NCI-H345 treated with DMSO at 0.1 percent for 48 hours (cell line): ENCODE measurements around the gene NLRX1.
"Not testable (repeated sequence)": the region's sequence is repeated elsewhere in the genome, so short reads cannot be mapped to it uniquely, and the experiment has no call there.

Experiments used
- DNase-seq: peaks from one replicate; lab custom pipeline; 2025; ENCODE audit not compliant: unreplicated experiment; lab: John Stamatoyannopoulos, UW

NLRX1 gene

GRCh38 chr11:119154178-119154577, 14.3 kb upstream of the NLRX1 start:
- DNase-seq, result no peak

DNA sequence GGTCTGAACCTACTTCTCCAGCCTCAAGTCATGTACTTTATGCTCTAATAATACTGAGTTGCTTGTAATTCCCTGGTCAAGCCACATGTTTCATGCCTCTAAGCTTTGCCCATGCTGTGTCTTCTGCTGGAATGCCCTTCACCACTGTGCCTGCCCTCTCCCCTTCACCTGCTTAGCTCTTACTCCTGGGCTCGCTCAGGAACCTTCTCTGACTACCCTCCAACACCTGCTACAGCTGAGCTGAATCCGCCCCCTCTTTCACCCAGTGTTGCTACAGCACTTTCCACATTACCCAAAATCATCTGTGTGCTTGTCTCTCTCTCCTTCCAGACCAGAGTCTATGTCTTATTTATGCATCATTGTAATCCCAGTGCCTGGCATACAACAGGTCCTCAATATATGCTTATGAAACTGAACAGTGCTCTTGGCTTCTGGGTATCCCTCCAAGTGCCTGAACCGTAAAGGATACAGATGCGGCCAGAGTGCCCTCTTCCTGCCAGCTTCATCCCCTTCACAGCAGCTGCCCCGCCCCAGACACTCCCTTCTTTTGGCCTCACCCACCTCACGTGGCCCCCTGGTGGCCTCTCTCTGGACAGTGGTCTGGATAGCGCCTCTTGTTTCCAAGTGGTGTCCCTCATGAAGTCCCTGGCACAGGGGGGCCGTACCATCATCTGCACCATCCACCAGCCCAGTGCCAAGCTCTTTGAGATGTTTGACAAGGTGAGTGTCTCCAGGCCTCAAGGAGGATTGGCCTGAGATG, 12.6 kb upstream of the NLRX1 start:
- DNase-seq, result no peak

- no peak for DNase-seq
Measured at GRCh38 chr11:119156496-119156895, 12.0 kb upstream of the NLRX1 start.

GRCh38 chr11:119157063-119157462, 11.5 kb upstream of the NLRX1 start:
- no peak for DNase-seq

DNA sequence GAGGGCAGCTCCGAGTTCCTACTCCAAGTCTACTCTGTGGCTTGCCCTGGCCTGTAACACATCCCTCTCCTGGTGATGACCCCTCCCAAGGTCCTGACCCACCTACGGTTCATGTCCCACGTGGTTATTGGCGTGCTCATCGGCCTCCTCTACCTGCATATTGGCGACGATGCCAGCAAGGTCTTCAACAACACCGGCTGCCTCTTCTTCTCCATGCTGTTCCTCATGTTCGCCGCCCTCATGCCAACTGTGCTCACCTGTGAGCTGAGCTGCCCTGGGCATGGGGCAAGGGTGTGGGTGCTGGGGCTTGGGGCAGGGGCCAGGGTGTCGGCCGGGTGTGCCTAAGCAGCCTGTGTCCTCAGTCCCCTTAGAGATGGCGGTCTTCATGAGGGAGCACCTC, 10.1 kb upstream of the NLRX1 start:
- no peak for DNase-seq

- DNase-seq, result no peak
Measured at GRCh38 chr11:119160151-119160550, 8.4 kb upstream of the NLRX1 start.

- no peak for DNase-seq
Measured at GRCh38 chr11:119161871-119162270, 6.7 kb upstream of the NLRX1 start.

- no peak for DNase-seq
Measured at GRCh38 chr11:119166368-119167076, 2.0 kb upstream of the NLRX1 start.

DNA sequence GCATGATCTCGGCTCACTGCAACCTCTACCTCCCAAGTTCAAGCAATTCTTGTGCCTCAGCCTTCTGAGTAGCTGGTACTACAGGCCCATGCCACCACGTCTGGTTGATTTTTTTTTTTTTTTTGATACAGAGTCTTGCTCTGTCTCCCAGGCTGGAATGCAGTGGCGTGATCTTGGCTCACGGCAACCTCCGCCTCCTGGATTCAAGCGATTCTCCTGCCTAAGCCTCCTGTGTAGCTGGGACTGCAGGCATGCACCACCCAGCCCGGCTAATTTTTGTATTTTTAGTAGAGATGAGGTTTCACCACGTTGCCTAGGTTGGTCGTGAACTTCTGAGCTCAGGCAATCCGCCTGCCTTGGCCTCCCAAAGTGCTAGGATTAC, 1.5 kb upstream of the NLRX1 start:
- not testable (repeated sequence) for DNase-seq

GRCh38 chr11:119167933-119168332, 592 bp upstream of the NLRX1 start:
- DNase-seq, result no peak

DNA sequence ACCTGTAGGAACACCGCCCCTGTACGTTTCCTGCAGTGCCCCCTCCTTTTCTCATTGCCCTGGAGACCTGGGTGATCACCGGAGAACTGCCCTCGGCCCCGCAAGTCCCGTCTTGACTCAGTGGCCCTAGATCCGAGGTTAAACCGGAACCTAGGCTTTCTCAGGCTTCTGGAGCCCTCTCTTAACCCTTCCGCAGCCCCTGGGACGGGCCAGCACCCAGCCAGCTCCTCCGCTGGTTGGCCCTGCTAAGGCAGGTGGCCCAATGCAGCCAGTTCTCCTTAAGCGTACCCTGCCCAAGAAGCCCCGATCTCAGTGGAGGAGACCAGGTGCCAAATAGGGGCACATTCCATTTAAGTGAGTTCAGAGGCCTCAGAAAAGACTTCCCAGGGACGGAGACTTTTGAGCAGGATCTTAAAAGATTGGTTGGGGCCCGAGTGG, 776 bp downstream of the NLRX1 start:
- no peak for DNase-seq

- no peak for DNase-seq
Measured at GRCh38 chr11:119172513-119172912, 4.0 kb downstream of the NLRX1 start.

GRCh38 chr11:119173453-119173852, 4.9 kb downstream of the NLRX1 start:
- DNase-seq, result no peak

DNA sequence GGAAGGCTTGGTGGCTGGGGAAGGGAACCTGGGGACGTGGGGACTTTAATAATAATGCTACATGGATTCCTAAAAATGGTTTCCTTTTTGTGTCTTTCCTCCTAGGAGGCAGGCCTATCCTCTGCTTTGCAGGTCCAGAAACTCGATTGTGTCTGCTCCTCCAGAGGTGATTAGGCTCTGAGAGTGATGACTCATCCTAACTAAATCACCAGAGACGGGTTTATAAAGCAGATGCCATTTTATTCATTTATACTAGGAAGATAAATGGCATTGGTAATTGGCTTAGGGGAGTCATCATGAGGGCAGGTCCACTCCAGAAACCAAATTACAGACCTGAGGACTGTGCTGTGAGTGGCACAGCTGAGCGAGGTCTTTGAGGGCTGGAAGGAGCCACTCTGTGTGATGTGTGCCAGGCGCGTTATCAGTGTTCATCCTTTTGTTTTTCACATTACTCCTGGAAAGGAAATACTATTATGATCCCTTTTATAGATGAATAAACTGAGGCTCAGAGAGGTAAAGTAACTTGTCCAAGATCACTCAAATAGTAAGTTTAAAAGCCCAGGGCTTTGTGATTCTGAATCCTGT, 7.1 kb downstream of the NLRX1 start:
- no peak for DNase-seq

DNA sequence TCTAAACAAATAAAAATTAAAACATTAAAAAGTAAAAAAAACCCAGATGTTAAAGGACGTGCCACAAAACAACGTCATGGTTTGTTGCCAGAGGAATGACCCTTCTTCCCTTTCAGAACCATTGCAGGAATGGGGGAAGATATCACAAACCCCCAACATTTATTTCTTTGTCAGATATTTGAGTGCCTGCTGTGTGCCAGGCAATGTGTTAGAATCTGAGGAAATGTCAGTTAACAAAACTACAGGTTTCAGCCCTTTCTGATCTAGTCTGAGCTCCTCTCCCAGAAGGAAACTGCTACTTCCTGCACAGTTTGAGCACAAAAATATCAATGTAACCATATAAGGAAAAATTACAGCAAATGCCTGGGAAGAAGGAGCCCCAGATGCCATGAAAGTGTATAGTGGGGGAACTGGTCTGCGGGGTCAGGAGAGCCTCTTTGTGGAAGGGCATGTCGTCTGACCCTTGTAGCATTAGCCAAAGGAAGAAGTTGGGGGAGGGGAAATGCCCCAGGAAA, 9.7 kb downstream of the NLRX1 start:
- no peak for DNase-seq

GRCh38 chr11:119179342-119179741, 10.8 kb downstream of the NLRX1 start:
- no peak for DNase-seq

- peak; percentile 67 for DNase-seq
Measured at GRCh38 chr11:119179983-119180382, 11.5 kb downstream of the NLRX1 start.

- no peak for DNase-seq
Measured at GRCh38 chr11:119180729-119181676, 12.5 kb downstream of the NLRX1 start.

GRCh38 chr11:119181677-119182412, 13.3 kb downstream of the NLRX1 start:
- DNase-seq, result no peak

DNA sequence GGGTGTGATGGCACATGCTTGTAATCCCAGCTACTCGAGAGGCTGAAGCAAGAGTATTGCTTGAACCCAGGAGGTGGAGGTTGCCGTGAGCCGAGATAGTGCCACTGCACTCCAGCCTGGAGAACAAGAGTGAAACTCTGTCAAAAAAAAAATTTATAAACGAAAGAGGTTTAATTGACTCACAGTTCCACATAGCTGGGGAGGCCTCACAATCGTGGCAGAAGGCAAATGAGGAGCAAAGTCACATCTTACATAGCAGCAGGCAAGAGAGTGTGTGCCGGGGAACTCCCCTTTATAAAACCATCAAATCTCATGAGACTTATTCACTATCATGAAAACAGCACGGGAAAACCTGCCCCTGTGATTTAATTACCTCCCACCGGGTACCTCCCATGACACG, 15.9 kb downstream of the NLRX1 start:
- DNase-seq, result not testable (repeated sequence)
